Immature natural killer cell (primary cell): ENCODE results near the gene OR51E2. TPM values are rescaled to one million over a fixed set of nuclear protein-coding genes. Genes with fewer than 3 reads are reported as not detected.
A peak's percentile ranks its signal among the peaks of the same experiment; 100 is the strongest.

Source experiments
- DNase-seq, 3 donors: peaks; one replicate each; pipeline ENCODE4 v3.0.0; 2022; ENCODE audit warnings: mixed read lengths in 1 of 3
- H3K27ac Mint-ChIP-seq, 6 donors: one replicate each; pipeline ENCODE4 v1.8.0; 2020; ENCODE audit warnings: mixed read lengths in 6 of 6, mild to moderate bottlenecking in 5 of 6, inconsistent platforms in 4 of 6, moderate library complexity in 3 of 6
- H3K27me3 Mint-ChIP-seq, 3 donors: one replicate each; pipeline ENCODE4 v1.8.0; 2020 to 2021; ENCODE audit warnings: low read depth in 3 of 3, mild to moderate bottlenecking in 3 of 3, mixed read lengths in 3 of 3, moderate library complexity in 3 of 3, inconsistent platforms in 1 of 3
- H3K36me3 Mint-ChIP-seq, 3 donors: one replicate each; pipeline ENCODE4 v1.8.0; 2020; ENCODE audit warnings: mixed read lengths in 3 of 3, inconsistent platforms in 2 of 3, mild to moderate bottlenecking in 2 of 3
- H3K4me1 Mint-ChIP-seq, 2 donors: one replicate each; pipeline ENCODE4 v1.8.0; 2020; ENCODE audit warnings: inconsistent platforms in 2 of 2, mild to moderate bottlenecking in 2 of 2, mixed read lengths in 2 of 2, moderate library complexity in 1 of 2
- H3K4me3 Mint-ChIP-seq, 5 donors: one replicate each; pipeline ENCODE4 v1.8.0; 2020; ENCODE audit warnings: mild to moderate bottlenecking in 5 of 5, mixed read lengths in 5 of 5, inconsistent platforms in 3 of 5, moderate library complexity in 3 of 5
- H3K9me3 Mint-ChIP-seq, 6 donors: one replicate each; pipeline ENCODE4 v1.8.0; 2020; ENCODE audit warnings: mild to moderate bottlenecking in 6 of 6, mixed read lengths in 6 of 6, inconsistent platforms in 4 of 6, moderate library complexity in 3 of 6
- polyA plus RNA-seq, 3 donors: library from polyadenylated mRNA; unstranded; fragments of 300-500 nt; fragmentation: Illumina TruSeq; gene quantifications; one replicate each; pipeline ENCODE4 v1.2.3, GENCODE V29; 2021

Gene OR51E2
- polyA plus RNA-seq, 3 donors from 2014 or later = not detected

DNA sequence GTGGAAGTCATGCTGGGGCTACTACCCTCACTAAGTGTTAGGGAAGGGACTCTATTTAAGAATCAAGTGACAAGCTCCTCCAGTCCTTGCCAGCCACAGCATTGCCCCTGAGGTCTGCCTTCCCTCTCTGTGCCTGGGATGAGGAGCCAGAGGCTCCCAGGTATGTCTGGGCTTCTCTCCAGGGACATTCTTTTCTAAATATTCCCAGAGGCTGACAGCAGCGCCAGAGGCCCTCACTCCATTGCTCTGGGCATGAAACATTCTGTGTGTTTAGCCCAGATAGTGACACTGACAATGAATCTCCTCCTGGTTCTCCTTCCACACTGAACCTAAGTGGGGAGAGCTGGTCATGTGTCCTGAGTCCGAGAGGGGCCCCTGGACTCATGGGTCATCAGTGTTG lies 51.7 kb downstream of the OR51E2 start:
- Mint-ChIP-seq H3K9me3 (no peaks in the 10 kb centered on the region), H3K4me3 (no peak overlapping the region), H3K27me3 (peaks cover 1 to 5% (median 4%) of the 10 kb centered on the region in 3 donors), H3K27ac (no peak overlapping the region), H3K4me1 (no peaks in the 10 kb centered on the region), H3K36me3 (no peaks in the 10 kb centered on the region)
- DNase-seq = no peak

- no peaks in the 10 kb centered on the region for H3K36me3 Mint-ChIP-seq
- H3K4me3 Mint-ChIP-seq = no peak overlapping the region
- H3K27me3 Mint-ChIP-seq = peaks cover 1 to 5% (median 4%) of the 10 kb centered on the region in 3 donors
- DNase-seq = no peak
- no peaks in the 10 kb centered on the region for H3K4me1 Mint-ChIP-seq
- H3K9me3 Mint-ChIP-seq = no peaks in the 10 kb centered on the region
- no peak overlapping the region for H3K27ac Mint-ChIP-seq
Observed at GRCh38 chr11:4644233-4644632, 53.4 kb downstream of the OR51E2 start.

GRCh38 chr11:4643682-4644081 lies 54.0 kb downstream of the OR51E2 start, which contains the start of gene OR51E1:
Gene OR51E1 (plus strand): TSS chr11:4643982. CDS start chr11:4652527, 8,545 bp downstream.
- Mint-ChIP-seq H3K4me3 (no peak within 1 kb of the TSS), H3K4me1 (no peaks in the 10 kb centered on the region), H3K27ac (no peak within 1 kb of the TSS), H3K9me3 (no peaks in the 10 kb centered on the region), H3K27me3 (peaks cover 0 to 5% (median 4%) of the 10 kb centered on the region in 3 donors), H3K36me3 (no peaks in the 10 kb centered on the region)
- DNase-seq = no peak

GRCh38 chr11:4643076-4643475 lies 54.6 kb downstream of the OR51E2 start:
- Mint-ChIP-seq H3K27ac (no peak overlapping the region), H3K4me1 (no peaks in the 10 kb centered on the region), H3K9me3 (no peaks in the 10 kb centered on the region), H3K4me3 (no peak overlapping the region), H3K36me3 (no peaks in the 10 kb centered on the region), H3K27me3 (peaks cover 0 to 5% (median 4%) of the 10 kb centered on the region in 3 donors)
- DNase-seq = no peak

DNA sequence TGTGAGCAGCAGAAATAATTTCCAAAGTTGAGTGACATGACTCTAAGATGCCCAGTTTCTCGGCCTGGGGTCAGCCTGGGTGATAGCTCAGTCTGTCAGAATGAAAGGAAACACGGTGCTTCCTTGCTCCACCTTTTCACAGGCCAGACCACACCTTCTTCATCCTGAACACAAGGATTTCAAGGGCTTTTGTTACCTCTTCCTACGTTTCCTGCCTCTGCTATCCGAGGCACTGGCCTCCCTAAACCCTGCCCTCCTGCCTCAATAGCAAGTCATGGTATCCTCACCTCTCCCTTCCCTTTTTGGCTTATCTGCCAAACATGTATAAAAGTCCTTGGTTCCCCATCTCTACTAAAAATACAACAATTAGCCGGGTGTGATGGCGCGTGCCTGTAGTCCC lies 55.6 kb downstream of the OR51E2 start:
- DNase-seq = no peak
- Mint-ChIP-seq H3K27me3 (peaks cover 0 to 5% (median 4%) of the 10 kb centered on the region in 3 donors), H3K36me3 (no peaks in the 10 kb centered on the region), H3K9me3 (no peaks in the 10 kb centered on the region), H3K27ac (no peak overlapping the region), H3K4me1 (no peaks in the 10 kb centered on the region), H3K4me3 (no peak overlapping the region)

DNA sequence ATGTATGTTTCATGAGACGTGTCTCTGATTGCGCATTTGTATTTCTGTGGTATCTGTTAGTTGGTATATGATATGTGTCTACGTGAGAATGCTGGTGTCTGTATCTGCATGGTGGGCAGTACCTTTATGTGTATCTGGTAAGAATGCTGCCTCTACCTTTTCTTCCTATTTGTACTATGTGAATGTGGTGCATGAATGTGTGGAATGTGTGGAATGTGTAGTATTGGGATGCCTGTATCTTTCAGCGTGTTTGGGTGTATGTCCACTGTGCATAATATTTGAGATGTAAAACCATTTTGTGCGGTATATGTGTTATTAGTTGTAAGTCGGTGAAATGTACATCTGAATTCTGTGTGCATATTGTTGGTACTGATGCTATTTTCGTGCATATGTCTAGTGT lies 56.2 kb downstream of the OR51E2 start:
- Mint-ChIP-seq H3K27ac (no peak overlapping the region), H3K36me3 (no peaks in the 10 kb centered on the region), H3K4me1 (no peaks in the 10 kb centered on the region), H3K27me3 (peaks cover 0 to 5% (median 4%) of the 10 kb centered on the region in 3 donors), H3K4me3 (no peak overlapping the region), H3K9me3 (no peaks in the 10 kb centered on the region)
- no peak for DNase-seq

DNA sequence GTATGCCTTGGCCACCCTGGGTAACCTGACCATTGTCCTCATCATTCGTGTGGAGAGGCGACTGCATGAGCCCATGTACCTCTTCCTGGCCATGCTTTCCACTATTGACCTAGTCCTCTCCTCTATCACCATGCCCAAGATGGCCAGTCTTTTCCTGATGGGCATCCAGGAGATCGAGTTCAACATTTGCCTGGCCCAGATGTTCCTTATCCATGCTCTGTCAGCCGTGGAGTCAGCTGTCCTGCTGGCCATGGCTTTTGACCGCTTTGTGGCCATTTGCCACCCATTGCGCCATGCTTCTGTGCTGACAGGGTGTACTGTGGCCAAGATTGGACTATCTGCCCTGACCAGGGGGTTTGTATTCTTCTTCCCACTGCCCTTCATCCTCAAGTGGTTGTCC lies 57.7 kb downstream of the OR51E2 start:
- no peak for DNase-seq
- Mint-ChIP-seq H3K36me3 (no peaks in the 10 kb centered on the region), H3K27ac (no peak overlapping the region), H3K4me1 (no peaks in the 10 kb centered on the region), H3K27me3 (peaks cover 0 to 5% (median 4%) of the 10 kb centered on the region in 3 donors), H3K4me3 (no peak overlapping the region), H3K9me3 (no peaks in the 10 kb centered on the region)

DNA sequence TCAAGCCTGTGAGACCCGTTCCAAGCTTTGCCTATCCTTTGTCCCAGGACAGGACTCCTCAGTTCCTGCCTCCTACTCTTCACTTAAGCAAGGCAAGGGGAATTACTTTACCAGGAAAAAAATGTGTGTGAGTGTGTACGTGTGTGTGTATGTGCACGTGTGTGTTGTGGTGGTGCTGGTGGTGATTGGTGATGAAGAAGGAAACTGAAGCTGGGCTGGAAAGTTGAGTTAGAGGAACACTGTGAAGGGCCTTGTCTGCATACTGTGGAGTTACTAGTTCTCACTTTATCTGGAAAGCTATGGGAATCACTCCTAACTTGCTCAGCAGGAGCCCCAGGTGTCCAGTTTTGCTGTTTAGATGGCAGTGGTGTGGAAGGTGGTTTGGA lies 60.0 kb downstream of the OR51E2 start:
- Mint-ChIP-seq H3K4me3 (no peak overlapping the region), H3K4me1 (no peaks in the 10 kb centered on the region), H3K27me3 (no peaks in the 10 kb centered on the region), H3K27ac (no peak overlapping the region), H3K36me3 (no peaks in the 10 kb centered on the region), H3K9me3 (no peaks in the 10 kb centered on the region)
- no peak for DNase-seq

- H3K36me3 Mint-ChIP-seq = no peaks in the 10 kb centered on the region
- no peaks in the 10 kb centered on the region for H3K4me1 Mint-ChIP-seq
- DNase-seq = peak; percentile 38 to 57 (median 44)
- no peak within 1 kb of the TSS for H3K27ac Mint-ChIP-seq
- no peak within 1 kb of the TSS for H3K4me3 Mint-ChIP-seq
- H3K9me3 Mint-ChIP-seq = no peaks in the 10 kb centered on the region
- no peaks in the 10 kb centered on the region for H3K27me3 Mint-ChIP-seq
Observed at GRCh38 chr11:4636962-4637661, 60.5 kb downstream of the OR51E2 start, which contains the start of gene OR51D1. Gene OR51D1 (plus strand): TSS chr11:4637477. CDS start chr11:4639791, 2,314 bp downstream.

GRCh38 chr11:4636136-4636535 lies 61.5 kb downstream of the OR51E2 start:
- Mint-ChIP-seq H3K9me3 (no peaks in the 10 kb centered on the region), H3K36me3 (no peaks in the 10 kb centered on the region), H3K4me3 (no peak overlapping the region), H3K27ac (no peak overlapping the region), H3K4me1 (no peaks in the 10 kb centered on the region), H3K27me3 (peaks cover 2 to 4% (median 3%) of the 10 kb centered on the region in 3 donors)
- no peak for DNase-seq

Other genes with a start within 250 kb of the OR51E2 start
- gene OR52K2, start 248.6 kb downstream of the OR51E2 start, polyA plus RNA-seq = not detected
- gene OR52K1, start 215.2 kb downstream of the OR51E2 start, polyA plus RNA-seq = not detected
- not detected for gene OR52M1, start 152.7 kb downstream of the OR51E2 start, polyA plus RNA-seq
- not detected for gene OR52I2, start 116.1 kb downstream of the OR51E2 start, polyA plus RNA-seq
- under 1 TPM in 1 of 3 donors, not detected in 2; 0.24 TPM for gene OR52I1, start 103.8 kb downstream of the OR51E2 start, polyA plus RNA-seq
- gene TRIM68, start 89.6 kb downstream of the OR51E2 start, polyA plus RNA-seq = 10 to 100 TPM; 10.3 to 18.4 (median 15.5) TPM
- gene OR51D1, start 60.4 kb downstream of the OR51E2 start, polyA plus RNA-seq = not detected
- gene OR51E1, start 53.9 kb downstream of the OR51E2 start, polyA plus RNA-seq = not detected
- not detected for gene MMP26, start 6.9 kb upstream of the OR51E2 start, polyA plus RNA-seq
- gene OR51F1, start 72.1 kb upstream of the OR51E2 start, polyA plus RNA-seq = not detected
- not detected for gene OR52R1, start 106.5 kb upstream of the OR51E2 start, polyA plus RNA-seq
- gene OR51F2, start 123.5 kb upstream of the OR51E2 start, polyA plus RNA-seq = not detected
- gene OR51S1, start 151.4 kb upstream of the OR51E2 start, polyA plus RNA-seq = not detected
- not detected for gene OR51T1, start 184.0 kb upstream of the OR51E2 start, polyA plus RNA-seq
- gene OR51A7, start 205.9 kb upstream of the OR51E2 start, polyA plus RNA-seq = not detected
- gene OR51G2, start 221.5 kb upstream of the OR51E2 start, polyA plus RNA-seq = not detected
- gene OR51G1, start 226.5 kb upstream of the OR51E2 start, polyA plus RNA-seq = not detected
- gene OR51A4, start 249.8 kb upstream of the OR51E2 start, polyA plus RNA-seq = not detected